Fibroblast of lung (primary cell): ENCODE results near the gene FOXO4. TPM values are rescaled to one million over a fixed set of nuclear protein-coding genes. Genes with fewer than 3 reads are reported as not detected.

Experiments used
- DNase-seq, 2 donors: peaks; one replicate each; pipeline versions ENCODE4 v3.0.0 to v3.0.0-alpha.2; 2010; ENCODE audit warnings: low read depth in 2 of 2
- H2AFZ ChIP-seq: 2 replicates; pipeline ENCODE4 v1.5.1; 2012; ENCODE audit warnings: low read length, control low read depth, inconsistent platforms
- H3K27ac ChIP-seq: 2 replicates; pipeline ENCODE4 v1.5.1; 2011; ENCODE audit warnings: low read length, control low read depth; ENCODE audit not compliant: insufficient read depth
- H3K27me3 ChIP-seq: 2 replicates; pipeline ENCODE4 v1.5.1; 2011; ENCODE audit warnings: mild to moderate bottlenecking, low read length; ENCODE audit not compliant: control insufficient read depth, insufficient read depth
- H3K36me3 ChIP-seq: 2 replicates; pipeline ENCODE4 v1.5.1; 2011; ENCODE audit warnings: low read length; ENCODE audit not compliant: control insufficient read depth, insufficient read depth
- H3K4me1 ChIP-seq: 2 replicates; pipeline ENCODE4 v1.5.1; 2011; ENCODE audit warnings: low read length; ENCODE audit not compliant: control insufficient read depth, insufficient read depth; ENCODE audit errors: extremely low read depth
- H3K4me2 ChIP-seq: 2 replicates; pipeline ENCODE4 v1.5.1; 2011; ENCODE audit warnings: low read length, control low read depth; ENCODE audit not compliant: insufficient read depth; ENCODE audit errors: extremely low read depth
- H3K4me3 ChIP-seq, 4 experiments: fragments of 200-600 bp in 1 of 4; sonication (generic) in 1 of 4; replicated peaks in 1 of 4; 2 replicates each; pipeline ENCODE4 v1.5.1; 2011 to 2016; ENCODE audit warnings: low read length in 4 of 4, low read depth in 3 of 4, mild to moderate bottlenecking in 3 of 4, control low read depth in 2 of 4, inconsistent platforms in 1 of 4, mixed read lengths in 1 of 4; ENCODE audit not compliant: insufficient read depth in 1 of 4; ENCODE audit errors: control extremely low read depth in 1 of 4
- H3K79me2 ChIP-seq: 2 replicates; pipeline ENCODE4 v1.5.1; 2012; ENCODE audit warnings: mild to moderate bottlenecking, low read length, inconsistent platforms; ENCODE audit not compliant: control insufficient read depth, insufficient read depth
- H3K9ac ChIP-seq: 2 replicates; pipeline ENCODE4 v1.5.1; 2011; ENCODE audit warnings: mild to moderate bottlenecking, low read length, control low read depth; ENCODE audit not compliant: insufficient read depth
- H3K9me3 ChIP-seq: 2 replicates; pipeline ENCODE4 v1.5.1; 2012; ENCODE audit warnings: low read depth, low read length; ENCODE audit not compliant: control insufficient read depth, insufficient read depth
- H4K20me1 ChIP-seq: 2 replicates; pipeline ENCODE4 v1.5.1; 2011; ENCODE audit warnings: low read length; ENCODE audit not compliant: control insufficient read depth, insufficient read depth; ENCODE audit errors: extremely low read depth
- EZH2 ChIP-seq: IDR thresholded peaks from 2 replicates; pipeline ENCODE4 v1.5.1; 2012; ENCODE audit warnings: low read length, control low read depth, mild to moderate bottlenecking; ENCODE audit errors: missing control alignments
- polyA plus RNA-seq, 2 donors: library from polyadenylated mRNA; depleted of rRNA in 1 of 2; stranded (reverse) in 1 of 2; unstranded in 1 of 2; fragments of >200 nt; gene quantifications; 2 replicates each; pipeline ENCODE4 v1.2.1, GENCODE V29; 2011 to 2012; ENCODE audit warnings: missing spikeins in 1 of 2
- total RNA-seq: library from RNA; depleted of rRNA; stranded (reverse); fragments of >200 nt; gene quantifications from 2 replicates; pipeline ENCODE4 v1.2.1, GENCODE V29; 2014
- TF ChIP-seq, protein P1 (sequence below), 2 donors: IDR thresholded peaks in 1 of 2; conservative IDR thresholded peaks in 1 of 2; 1 replicate in 1 of 2; 2 replicates in 1 of 2; pipeline ENCODE4 v1.5.1; 2011 to 2012; ENCODE audit warnings: low read length in 2 of 2, control low read depth in 1 of 2, inconsistent platforms in 1 of 2, low read depth in 1 of 2, mild to moderate bottlenecking in 1 of 2

The FOXO4 gene
- total and polyA plus RNA-seq, 2 donors (not counting 1 experiment from before 2014, with no cell fraction given): 2.3 to 7.4 TPM

DNA sequence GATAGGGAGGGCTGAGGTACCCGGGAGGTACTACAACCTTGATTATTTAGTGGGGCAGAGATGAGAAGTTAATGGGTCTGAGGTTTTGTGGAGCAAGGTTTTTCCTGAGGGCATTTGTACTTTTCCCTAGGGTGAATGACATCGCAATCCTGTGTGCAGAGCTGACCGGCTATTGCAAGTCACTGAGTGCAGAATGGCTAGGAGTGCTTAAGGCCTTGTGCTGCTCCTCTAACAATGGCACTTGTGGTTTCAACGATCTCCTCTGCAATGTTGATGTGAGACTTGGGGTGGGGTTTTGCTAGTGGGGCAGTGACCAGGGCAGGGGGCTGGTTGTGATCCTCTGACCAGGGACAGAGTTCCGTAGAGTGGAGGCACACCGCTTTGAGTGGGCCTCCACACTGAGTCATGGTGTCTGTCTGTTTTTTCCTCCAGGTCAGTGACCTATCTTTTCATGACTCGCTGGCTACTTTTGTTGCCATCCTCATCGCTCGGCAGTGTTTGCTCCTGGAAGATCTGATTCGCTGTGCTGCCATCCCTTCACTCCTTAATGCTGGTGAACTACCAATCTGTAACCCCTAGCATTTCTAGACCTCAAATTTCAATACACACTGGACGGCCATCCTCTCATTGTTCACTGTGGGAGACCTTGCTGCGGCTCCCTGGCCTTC lies 32.6 kb downstream of the FOXO4 start:
- DNase-seq: peak in 1 of 2 donors; percentile 25
- Histone ChIP-seq H3K4me3 (no peak overlapping the region), H3K4me1 (peaks cover 2% of the 10 kb centered on the region), H3K9me3 (no peaks in the 10 kb centered on the region), H3K9ac (no peak overlapping the region), H3K27ac (peak overlapping the region; percentile 16), H3K27me3 (no peaks in the 10 kb centered on the region), H3K79me2 (no peaks in the 10 kb centered on the region), H4K20me1 (no peaks in the 10 kb centered on the region), H2AFZ (no peak overlapping the region), H3K4me2 (no peak overlapping the region), H3K36me3 (peaks cover 8% of the 10 kb centered on the region)
- no peak for TF ChIP-seq EZH2
- TF ChIP-seq, protein P1, sequence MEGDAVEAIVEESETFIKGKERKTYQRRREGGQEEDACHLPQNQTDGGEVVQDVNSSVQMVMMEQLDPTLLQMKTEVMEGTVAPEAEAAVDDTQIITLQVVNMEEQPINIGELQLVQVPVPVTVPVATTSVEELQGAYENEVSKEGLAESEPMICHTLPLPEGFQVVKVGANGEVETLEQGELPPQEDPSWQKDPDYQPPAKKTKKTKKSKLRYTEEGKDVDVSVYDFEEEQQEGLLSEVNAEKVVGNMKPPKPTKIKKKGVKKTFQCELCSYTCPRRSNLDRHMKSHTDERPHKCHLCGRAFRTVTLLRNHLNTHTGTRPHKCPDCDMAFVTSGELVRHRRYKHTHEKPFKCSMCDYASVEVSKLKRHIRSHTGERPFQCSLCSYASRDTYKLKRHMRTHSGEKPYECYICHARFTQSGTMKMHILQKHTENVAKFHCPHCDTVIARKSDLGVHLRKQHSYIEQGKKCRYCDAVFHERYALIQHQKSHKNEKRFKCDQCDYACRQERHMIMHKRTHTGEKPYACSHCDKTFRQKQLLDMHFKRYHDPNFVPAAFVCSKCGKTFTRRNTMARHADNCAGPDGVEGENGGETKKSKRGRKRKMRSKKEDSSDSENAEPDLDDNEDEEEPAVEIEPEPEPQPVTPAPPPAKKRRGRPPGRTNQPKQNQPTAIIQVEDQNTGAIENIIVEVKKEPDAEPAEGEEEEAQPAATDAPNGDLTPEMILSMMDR (conservative IDR thresholded peaks at IDR 0.05 in 1 of 2, IDR thresholded peaks at IDR 0.05 in 1 of 2; ENCODE audit: low read depth in 1 of 2, low read length in 2 of 2): no peak

DNA sequence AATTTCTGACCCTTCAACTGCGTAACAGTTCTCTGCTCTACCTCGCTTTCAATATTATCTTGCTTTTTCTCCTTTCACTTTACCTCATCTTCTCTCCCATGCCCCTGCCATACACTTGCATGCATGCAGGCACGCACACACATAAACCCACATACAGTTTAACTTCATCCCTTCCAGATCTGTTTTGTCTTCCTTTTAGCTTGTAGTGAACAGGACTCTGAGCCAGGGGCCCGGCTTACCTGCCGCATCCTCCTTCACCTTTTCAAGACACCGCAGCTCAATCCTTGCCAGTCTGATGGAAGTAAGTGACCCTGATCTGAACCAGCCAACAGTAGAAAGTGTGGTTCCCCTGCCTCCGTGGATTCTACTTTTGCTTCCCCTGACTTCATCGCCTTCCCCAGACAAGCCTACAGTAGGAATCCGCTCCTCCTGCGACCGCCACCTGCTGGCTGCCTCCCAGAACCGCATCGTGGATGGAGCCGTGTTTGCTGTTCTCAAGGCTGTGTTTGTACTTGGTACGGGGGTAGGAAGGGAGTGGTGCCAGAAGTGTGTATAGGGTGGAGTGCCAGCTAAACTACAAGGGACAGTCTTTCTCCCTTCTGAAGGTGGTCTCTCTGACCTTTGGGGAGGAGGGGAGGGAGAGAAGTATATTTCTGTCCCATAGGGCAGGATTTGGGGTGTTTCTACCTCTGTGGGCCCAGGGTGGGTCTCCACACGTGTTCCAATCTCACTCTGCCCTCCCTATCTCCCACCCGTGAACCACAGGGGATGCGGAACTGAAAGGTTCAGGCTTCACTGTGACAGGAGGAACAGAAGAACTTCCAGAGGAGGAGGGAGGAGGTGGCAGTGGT lies 33.5 kb downstream of the FOXO4 start:
- Histone ChIP-seq H3K9me3 (no peaks in the 10 kb centered on the region), H3K9ac (no peak overlapping the region), H3K27ac (peak overlapping the region; percentile 16), H4K20me1 (no peaks in the 10 kb centered on the region), H3K4me2 (peak overlapping the region; percentile 35), H3K79me2 (no peaks in the 10 kb centered on the region), H2AFZ (no peak overlapping the region), H3K27me3 (no peaks in the 10 kb centered on the region), H3K4me3 (no peak overlapping the region), H3K4me1 (peaks cover 2% of the 10 kb centered on the region), H3K36me3 (peaks cover 8% of the 10 kb centered on the region)
- TF ChIP-seq EZH2: no peak
- TF ChIP-seq, protein P1 (conservative IDR thresholded peaks at IDR 0.05 in 1 of 2, IDR thresholded peaks at IDR 0.05 in 1 of 2; ENCODE audit: low read depth in 1 of 2, low read length in 2 of 2): peak; percentile 70 to 78
- DNase-seq: peak; percentile 42 to 54

GRCh38 chrX:71131510-71131909 lies 35.9 kb downstream of the FOXO4 start:
- TF ChIP-seq, protein P1 (conservative IDR thresholded peaks at IDR 0.05 in 1 of 2, IDR thresholded peaks at IDR 0.05 in 1 of 2; ENCODE audit: low read depth in 1 of 2, low read length in 2 of 2): no peak
- TF ChIP-seq EZH2: no peak
- Histone ChIP-seq H3K4me3 (no peak overlapping the region), H3K4me1 (peaks cover 2% of the 10 kb centered on the region), H3K36me3 (peaks cover 10% of the 10 kb centered on the region), H3K4me2 (no peak overlapping the region), H2AFZ (no peak overlapping the region), H4K20me1 (no peaks in the 10 kb centered on the region), H3K27me3 (no peaks in the 10 kb centered on the region), H3K9ac (no peak overlapping the region), H3K79me2 (no peaks in the 10 kb centered on the region), H3K9me3 (no peaks in the 10 kb centered on the region), H3K27ac (no peak overlapping the region)
- DNase-seq: no peak
